HG02840 (cell line): Measurements from ENCODE around the gene ATXN3L.

Source experiments
- ATAC-seq: cut with Tn5 transposase; IDR thresholded peaks from one replicate; pipeline ENCODE4 v1.9.1; 2021; ENCODE audit warnings: mild to moderate bottlenecking, moderate library complexity, moderate number of reproducible peaks; ENCODE audit not compliant: unreplicated experiment, low FRiP score

Gene ATXN3L

GRCh38 chrX:13319953-13320352 is at the start of gene ATXN3L:
Gene ATXN3L, minus strand, starts transcription at chrX:13320053. Its CDS starts 119 bp downstream, at chrX:13319934.
- no peak for ATAC-seq

DNA sequence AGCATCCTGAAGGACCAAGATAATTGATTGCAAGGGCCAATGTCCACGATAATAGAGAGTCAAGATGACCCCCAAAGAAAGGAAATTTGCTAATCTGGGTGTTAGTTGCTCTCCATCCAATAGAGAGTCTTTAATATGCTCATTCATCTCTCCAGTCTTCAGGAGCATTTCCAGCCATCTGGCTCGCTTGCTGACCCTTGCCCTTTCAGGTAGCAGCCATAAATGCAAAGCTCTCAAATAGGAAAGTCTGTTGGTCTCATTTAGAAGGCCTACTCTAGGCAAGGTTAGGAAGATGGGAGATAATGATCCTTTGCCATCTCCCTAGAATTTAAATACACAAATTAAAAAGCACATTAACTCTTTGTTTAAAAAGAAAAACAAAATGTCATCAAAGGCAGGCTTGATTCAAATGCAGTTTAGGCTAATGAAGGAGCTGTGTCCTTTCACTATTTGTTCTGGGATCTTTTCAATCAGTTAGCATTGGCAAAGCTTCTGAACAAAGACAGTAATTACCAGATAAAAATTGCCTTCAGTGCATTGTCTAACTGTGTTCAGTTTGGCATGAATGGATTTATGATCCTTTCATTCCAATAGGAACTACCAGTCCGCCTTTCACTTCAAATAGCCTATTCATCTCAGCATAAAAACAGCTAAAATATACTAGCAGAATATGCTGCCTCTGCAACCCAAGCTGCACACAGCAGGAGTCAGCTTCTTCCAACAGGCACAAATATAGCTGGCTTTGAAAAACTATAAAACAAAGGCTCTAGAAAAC is 49.6 kb upstream of the ATXN3L start:
- no peak for ATAC-seq

GRCh38 chrX:13367950-13368349 is 48.1 kb upstream of the ATXN3L start:
- no peak for ATAC-seq

GRCh38 chrX:13366698-13367097 is 46.8 kb upstream of the ATXN3L start:
- no peak for ATAC-seq

DNA sequence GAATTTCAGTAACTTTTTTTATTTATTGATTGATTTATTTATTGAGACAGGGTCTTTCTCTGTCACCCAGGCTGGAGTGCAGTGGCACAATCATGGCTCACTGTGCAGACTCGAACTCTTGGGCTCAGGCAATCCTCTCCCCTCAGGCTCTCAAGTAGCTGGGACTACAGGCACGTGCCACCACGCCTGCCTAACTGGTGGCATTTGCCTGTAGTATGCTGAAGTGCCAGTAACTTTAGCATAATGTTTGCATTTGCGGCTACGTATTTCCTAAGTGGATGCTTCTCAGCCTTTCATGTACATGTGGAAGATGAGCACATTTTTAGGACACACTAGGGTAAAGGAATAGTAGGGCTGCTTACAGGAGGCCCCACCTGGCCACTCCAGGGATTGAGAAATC is 45.3 kb upstream of the ATXN3L start:
- no peak for ATAC-seq

DNA sequence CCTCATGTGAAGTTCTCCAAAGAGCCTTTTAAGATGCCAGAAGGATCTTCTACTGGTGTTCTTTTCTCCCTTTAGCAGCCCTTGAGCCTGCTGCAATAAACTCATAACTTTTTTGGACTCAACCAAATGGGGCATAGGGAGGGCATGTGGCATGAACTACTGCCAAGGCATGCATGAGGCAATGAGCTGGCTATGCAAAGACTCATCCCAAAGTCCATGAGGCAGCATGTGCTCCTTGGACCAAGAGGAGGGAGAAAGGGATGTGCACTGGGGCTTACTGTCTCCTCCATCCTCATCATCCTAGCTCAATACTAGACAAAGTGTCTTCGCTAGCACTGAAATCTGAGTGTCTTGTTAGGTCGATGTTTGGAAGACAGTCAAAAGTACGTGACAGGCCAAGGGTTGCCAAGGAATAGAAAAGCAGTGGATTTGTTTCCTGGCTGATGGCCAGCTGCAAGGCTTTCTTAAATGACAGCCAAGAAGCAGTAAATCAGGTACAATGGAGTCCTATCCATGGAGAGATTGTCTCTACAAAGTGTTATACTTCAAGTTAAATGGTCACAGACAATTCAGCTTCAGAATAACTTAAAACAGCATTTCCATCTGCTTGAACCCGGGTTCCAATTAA is 44.5 kb upstream of the ATXN3L start:
- ATAC-seq: no peak

- no peak for ATAC-seq
These were observed 40.3 kb upstream of the ATXN3L start for GRCh38 chrX:13360146-13360545.

DNA sequence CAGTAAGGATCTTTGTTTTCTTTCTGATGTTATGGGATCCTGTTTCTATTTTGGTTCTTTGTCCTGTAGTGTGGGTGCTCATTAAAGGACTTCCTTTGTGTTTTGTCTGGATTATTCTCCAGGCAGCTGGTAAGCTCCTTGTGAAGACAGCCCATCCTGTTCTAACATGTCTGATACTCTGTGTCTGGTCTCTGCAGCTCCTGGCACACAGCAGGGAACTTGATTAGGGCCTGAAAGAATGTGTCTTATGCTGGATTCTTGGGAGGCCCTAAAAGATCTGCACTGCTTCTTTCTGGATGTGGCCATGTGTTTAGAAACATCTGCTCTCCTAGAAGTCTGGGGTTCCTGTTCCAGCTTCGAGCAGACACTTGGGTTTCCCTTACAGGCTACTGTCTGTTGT is 38.1 kb upstream of the ATXN3L start:
- ATAC-seq: no peak

DNA sequence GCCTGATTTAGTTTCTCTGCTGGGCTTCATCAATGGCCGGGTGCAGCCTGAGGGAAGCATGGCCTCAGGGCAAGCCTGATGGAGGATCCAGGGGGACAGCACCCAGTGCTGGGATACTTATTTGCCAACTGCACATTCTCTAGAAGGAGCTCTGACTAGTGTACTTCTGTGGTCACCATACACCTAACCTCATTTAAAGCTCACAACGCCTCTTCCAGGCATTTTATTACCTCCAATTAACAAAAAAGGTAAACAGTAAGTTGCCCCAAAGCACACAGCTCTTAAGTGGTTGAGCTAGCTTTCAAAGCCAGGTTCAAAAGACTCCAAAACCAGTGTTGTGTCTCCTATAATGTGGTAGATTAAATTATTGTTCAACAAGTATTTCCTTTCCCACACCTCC is 26.8 kb upstream of the ATXN3L start:
- ATAC-seq: no peak

DNA sequence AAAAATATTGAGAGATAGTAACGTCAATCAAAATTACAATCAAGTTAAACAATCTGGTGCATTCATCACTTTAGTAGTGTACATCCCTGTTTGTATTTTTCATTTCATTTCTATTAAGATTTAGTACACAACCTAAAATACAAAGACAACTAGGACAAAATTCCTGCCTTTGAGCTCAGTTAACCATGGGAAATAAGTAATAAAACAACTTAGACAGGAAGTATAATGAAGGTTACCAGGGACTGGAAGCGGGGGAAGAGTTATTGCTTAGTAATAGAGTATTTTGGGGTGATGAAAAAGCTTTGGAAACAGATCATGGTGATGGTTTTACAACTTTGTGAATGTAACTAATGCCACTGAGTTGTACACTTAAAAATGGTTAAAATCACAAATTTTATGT is 25.6 kb upstream of the ATXN3L start:
- ATAC-seq: no peak

- no peak for ATAC-seq
These were observed 25.2 kb upstream of the ATXN3L start for GRCh38 chrX:13345037-13345436.

DNA sequence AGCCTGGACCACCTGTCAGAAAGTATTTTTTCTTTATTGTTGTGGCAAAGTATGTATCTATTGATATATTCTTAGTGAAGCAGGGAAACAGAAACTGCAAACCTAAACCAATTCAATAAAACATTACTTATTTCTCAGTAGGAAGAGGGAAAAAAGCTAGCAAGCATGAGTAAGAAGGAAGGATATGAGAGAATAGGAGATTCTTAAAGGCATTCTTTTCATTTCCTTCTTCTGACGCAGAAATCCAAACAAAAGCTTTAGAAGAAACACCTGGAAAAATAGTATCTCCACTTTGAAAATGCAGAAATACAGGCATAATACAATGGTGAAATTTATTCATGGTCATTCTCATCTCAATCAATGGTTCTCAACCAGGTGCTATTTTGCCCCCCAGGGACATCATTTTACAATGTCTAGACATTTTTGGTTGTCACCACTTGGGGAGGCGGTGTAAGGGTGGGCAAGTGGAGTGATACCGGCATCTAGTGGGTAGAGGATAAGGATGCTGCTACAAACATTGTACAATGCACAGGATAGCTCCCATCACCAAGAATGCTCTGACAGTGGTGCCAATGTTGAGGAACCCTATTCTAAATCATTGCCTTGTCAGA is 21.7 kb upstream of the ATXN3L start:
- no peak for ATAC-seq

DNA sequence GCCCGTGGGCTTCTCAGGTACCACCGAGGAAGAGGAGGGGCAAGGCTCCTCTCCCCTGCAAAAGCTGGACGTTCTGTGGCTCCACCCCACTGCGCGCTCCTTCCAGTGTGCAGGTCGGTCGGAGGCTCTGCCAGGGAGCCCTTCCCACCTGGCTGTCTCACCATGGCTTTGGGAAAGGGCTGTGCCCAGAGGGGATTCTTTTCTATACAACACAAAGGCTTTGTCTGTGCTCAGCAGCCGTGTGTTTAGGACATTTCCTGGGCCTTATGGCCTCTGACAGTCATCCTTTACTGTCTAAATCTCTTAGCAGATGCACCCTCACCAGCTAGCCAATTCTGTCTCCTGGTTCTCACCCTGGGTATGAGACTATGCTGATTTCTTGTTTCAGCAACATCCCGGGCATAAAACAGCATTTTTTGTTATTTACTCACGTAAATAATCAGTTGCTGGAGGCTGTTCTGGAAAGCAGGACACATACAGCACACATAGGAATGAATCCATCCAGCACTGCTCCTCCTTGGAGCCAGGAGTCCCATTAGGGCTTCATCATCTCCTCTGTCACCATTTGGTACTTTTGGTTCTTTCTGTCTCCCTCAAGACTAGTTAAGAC is 20.4 kb upstream of the ATXN3L start:
- ATAC-seq: no peak

- ATAC-seq: no peak
These were observed 19.8 kb upstream of the ATXN3L start for GRCh38 chrX:13339607-13340006.

DNA sequence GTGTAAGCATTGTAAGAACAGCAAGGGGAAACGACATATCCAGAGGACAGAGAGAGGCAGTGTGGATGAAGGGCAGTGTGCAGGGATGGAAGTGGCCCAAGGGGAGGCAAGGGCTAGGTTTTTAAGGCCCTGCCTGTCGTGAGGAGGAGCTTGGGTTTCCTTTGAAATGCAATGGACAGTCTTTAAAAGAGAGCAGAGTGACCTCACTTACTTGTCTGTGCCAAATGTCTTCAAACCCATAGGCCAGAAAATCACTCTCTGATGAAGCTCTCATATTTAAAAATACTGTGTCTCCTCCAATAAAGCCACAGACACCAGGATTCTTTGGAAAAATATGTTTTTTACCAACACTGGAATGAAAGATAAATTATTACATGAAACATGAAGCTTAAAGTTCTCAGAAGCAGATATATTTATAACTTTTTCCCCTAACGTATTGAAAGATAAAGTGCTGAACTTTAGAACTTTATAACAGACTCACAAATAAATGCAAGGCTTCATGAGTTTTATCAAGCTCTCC is 19.2 kb upstream of the ATXN3L start:
- no peak for ATAC-seq

DNA sequence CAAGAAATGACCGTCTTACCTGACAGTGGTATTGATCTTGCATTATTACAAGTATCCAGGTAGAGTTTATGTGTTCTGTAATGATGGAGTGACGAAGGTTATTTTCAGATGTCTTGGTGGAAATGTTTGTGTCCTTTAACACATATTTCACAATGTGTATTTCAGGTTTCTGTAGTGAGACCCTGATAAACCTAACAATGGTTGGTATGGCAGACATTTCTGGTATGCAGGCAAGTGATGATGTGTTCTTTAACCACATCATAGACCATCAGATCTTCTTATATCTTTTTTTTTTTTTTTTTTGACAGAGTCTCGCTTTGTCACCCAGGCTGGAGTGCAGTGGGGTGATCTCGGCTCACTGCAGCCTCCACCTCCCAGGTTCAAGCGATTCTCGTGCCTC is 14.6 kb upstream of the ATXN3L start:
- ATAC-seq: no peak

GRCh38 chrX:13330446-13330845 is 10.6 kb upstream of the ATXN3L start:
- ATAC-seq: no peak

DNA sequence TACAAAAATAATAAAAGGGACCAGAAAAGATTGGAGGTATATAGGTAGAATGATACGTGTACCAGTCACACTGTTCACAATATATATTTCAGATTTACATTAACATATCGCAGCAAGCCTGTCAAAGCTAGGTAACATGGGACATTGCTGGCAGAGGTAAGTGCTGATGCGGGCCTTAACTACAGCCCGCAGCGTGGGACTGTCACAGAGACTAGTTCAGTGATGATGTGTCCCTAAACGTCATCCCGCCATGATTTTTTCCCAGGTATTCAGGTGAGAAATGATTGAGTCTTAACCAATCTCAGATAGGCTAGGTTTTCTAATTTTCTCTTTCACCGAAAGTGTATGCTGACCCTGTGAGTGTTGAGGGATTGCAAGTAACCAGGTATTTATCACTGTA is 7.8 kb upstream of the ATXN3L start:
- no peak for ATAC-seq

DNA sequence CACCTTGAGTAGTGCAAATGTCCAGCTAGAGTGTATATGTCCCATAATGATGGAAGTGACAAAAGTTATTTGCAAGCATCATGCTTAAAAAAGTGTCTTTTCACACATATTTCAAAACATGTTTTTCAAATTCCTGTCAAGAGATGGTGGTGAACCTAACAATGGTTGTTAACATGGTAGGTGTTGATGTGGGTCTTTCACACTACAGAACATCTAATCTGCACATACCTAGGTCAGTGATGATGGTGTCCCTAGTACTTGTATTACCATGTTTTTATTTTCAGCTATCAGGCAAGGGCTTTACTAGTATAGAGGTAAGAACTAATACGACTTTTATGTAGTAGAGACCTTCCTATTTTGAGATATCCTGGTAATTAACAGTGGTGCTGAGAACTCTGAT is 3.4 kb upstream of the ATXN3L start:
- no peak for ATAC-seq

DNA sequence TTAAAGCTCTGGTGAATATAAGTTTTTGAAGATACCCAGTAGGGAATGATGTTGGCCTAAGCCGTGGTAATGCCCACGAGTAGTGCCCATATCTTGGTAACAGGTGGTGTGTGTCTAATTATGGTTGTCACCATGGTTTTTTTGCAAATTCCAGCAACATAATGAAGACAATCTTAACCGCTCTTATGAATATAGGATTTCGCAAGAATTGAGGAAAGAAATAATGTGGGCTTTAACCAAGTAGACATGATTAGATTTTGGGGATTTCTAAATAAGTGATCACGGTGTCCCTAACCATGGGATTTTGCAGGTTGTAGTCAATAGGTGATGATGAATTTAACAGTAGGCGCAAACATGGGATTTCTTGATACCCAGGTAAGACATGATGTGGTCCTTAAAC is 2.5 kb downstream of the ATXN3L start:
- ATAC-seq: no peak

GRCh38 chrX:13311560-13311959 is 8.3 kb downstream of the ATXN3L start:
- ATAC-seq: no peak
